HG03039 (cell line): ENCODE results near the gene TMEM109.

Experiments used
- ATAC-seq: cut with Tn5 transposase; IDR thresholded peaks from one replicate; pipeline ENCODE4 v1.9.1; 2021; ENCODE audit warnings: mild to moderate bottlenecking, moderate library complexity; ENCODE audit not compliant: unreplicated experiment

The TMEM109 gene

GRCh38 chr11:60924906-60925853, 11.2 kb downstream of the TMEM109 start:
- ATAC-seq: no peak

GRCh38 chr11:60925868-60926267, 11.9 kb downstream of the TMEM109 start:
- ATAC-seq: no peak

- no peak for ATAC-seq
Measured at GRCh38 chr11:60926500-60926899, 12.5 kb downstream of the TMEM109 start.

GRCh38 chr11:60927061-60927592, 13.2 kb downstream of the TMEM109 start:
- no peak for ATAC-seq

GRCh38 chr11:60927600-60927999, 13.6 kb downstream of the TMEM109 start:
- ATAC-seq: no peak

GRCh38 chr11:60928563-60929001, 14.6 kb downstream of the TMEM109 start:
- ATAC-seq: no peak

- no peak for ATAC-seq
Measured at GRCh38 chr11:60929764-60930163, 15.8 kb downstream of the TMEM109 start.

- no peak for ATAC-seq
Measured at GRCh38 chr11:60930394-60930793, 16.4 kb downstream of the TMEM109 start.

GRCh38 chr11:60931917-60932316, 18.0 kb downstream of the TMEM109 start:
- ATAC-seq: no peak

GRCh38 chr11:60932605-60933356, 18.8 kb downstream of the TMEM109 start:
- ATAC-seq: no peak

- ATAC-seq: no peak
Measured at GRCh38 chr11:60933416-60934123, 19.6 kb downstream of the TMEM109 start.

GRCh38 chr11:60934124-60934789, 20.3 kb downstream of the TMEM109 start:
- no peak for ATAC-seq

GRCh38 chr11:60934790-60935605, 21.0 kb downstream of the TMEM109 start:
- no peak for ATAC-seq

GRCh38 chr11:60935676-60936442, 21.9 kb downstream of the TMEM109 start:
- no peak for ATAC-seq

- ATAC-seq: no peak
Measured at GRCh38 chr11:60936467-60937143, 22.6 kb downstream of the TMEM109 start.

- ATAC-seq: no peak
Measured at GRCh38 chr11:60937144-60937527, 23.2 kb downstream of the TMEM109 start.

GRCh38 chr11:60937811-60938210, 23.9 kb downstream of the TMEM109 start:
- no peak for ATAC-seq

GRCh38 chr11:60938500-60938899, 24.5 kb downstream of the TMEM109 start:
- ATAC-seq: no peak
